Testis (tissue), 3 donors: Measurements from ENCODE around the gene CALR3. TPM values are rescaled to one million over a fixed set of nuclear protein-coding genes. Genes with fewer than 3 reads are reported as not detected.

Experiments used
- DNase-seq: peaks from one replicate; pipeline ENCODE4 v3.0.0-alpha.2; 2019
- H3K27ac ChIP-seq, 2 donors: fragments of 200-600 bp; sonication (generic); one replicate each; pipeline ENCODE4 v1.5.1; 2019
- H3K27me3 ChIP-seq: fragments of 200-600 bp; sonication (generic); one replicate; pipeline ENCODE4 v1.5.1; 2019
- H3K36me3 ChIP-seq: fragments of 200-600 bp; sonication (generic); one replicate; pipeline ENCODE4 v1.5.1; 2017; ENCODE audit warnings: low read depth; ENCODE audit errors: missing control alignments
- H3K4me1 ChIP-seq: fragments of 200-600 bp; sonication (generic); one replicate; pipeline ENCODE4 v1.5.1; 2019
- H3K4me3 ChIP-seq, 2 donors: fragments of 200-600 bp; sonication (generic); one replicate each; pipeline ENCODE4 v1.5.1; 2017 to 2019
- H3K9me3 ChIP-seq: fragments of 200-600 bp; sonication (generic); one replicate; pipeline ENCODE4 v1.5.1; 2017
- POLR2A ChIP-seq: fragments of 450-650 bp; IDR thresholded peaks from one replicate; pipeline ENCODE4 v1.6.1; 2017; ENCODE audit warnings: antibody characterized with exemption, mild to moderate bottlenecking, moderate library complexity
- WGBS, 2 donors: methylation state at CpG; one replicate each; pipeline ENCODE4 v1.1.5; 2018; 5-methylcytosine and 5-hydroxymethylcytosine counted together
- intact Hi-C: fragments of 100-400 bp; cut with DNase I; formaldehyde crosslinking; loops from one replicate; pipeline ENCODE4 v1.15.1; 2023; ENCODE audit warnings: low total_unique reads
- polyA plus RNA-seq: library from polyadenylated mRNA; stranded (reverse); fragments of 350-450 nt; fragmentation: Illumina TruSeq; extraction: RNeasy Lipid Tissue Mini Kit (QIAGEN cat#74804); gene quantifications from one replicate; pipeline ENCODE4 v1.2.3, GENCODE V29; 2014; ENCODE audit warnings: low read depth, low replicate concordance; ENCODE audit not compliant: insufficient read depth
- total RNA-seq, 2 donors: library from RNA; depleted of rRNA; stranded (reverse); fragments of >200 nt; gene quantifications; one replicate each; pipeline ENCODE4 v1.2.3, GENCODE V29; 2016
- TF ChIP-seq, protein P1 (sequence below), 3 experiments: fragments of 450-650 bp in 2 of 3; fragments of 200-600 bp in 1 of 3; sonication (generic) in 1 of 3; IDR thresholded peaks; one replicate each; pipeline ENCODE4 v1.5.1; 2016 to 2019; ENCODE audit warnings: antibody characterized with exemption in 3 of 3, mild to moderate bottlenecking in 2 of 3, moderate library complexity in 1 of 3

CALR3 gene
- total and polyA plus RNA-seq, 3 donors from 2014 or later = 40.6 to 102 (median 75.7) TPM

DNA sequence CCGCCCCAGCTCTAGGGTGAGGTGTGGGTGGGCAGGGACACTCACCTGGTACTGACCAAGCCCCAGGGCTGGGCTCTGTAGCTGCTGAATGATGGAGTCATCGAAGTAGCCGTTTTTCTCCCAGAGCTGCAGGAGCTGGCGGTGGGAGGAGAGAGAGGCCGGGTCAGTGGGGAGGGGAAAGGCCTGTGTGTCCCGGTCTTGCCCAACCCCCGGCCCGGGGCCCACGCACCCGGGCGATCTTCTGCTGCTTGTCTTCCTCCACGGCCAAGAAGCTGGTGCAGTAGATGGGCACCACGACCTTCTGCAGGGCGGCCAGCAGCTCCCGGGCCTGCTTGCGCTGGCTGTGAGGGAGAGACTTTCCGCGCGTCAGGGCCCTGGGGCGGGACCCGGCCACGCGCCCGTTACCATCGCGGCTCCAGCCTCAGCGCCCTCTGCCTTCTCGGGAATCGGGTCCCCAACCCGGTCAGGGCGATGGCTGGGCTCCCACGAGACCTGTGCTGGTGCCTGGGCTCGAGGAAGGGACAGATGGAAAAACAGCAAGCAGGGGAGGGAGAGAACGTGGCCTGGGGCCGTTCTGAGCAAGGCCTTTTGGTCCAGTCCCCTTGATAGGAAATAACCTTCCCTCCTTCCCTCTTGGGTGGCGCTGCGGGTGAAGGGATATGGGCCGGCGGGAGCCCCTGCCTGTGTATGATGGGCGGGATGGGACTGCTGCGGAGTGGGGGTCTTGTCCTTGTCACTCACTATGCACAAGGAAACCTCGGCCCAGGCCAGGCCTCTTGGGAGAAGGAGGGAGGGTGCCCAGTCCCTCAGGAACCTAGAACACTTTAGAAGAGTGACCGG, 34.8 kb upstream of the CALR3 start:
- Histone ChIP-seq H3K27ac (no peak overlapping the region), H3K27me3 (no peaks in the 10 kb centered on the region), H3K4me1 (no peaks in the 10 kb centered on the region), H3K4me3 (no peak overlapping the region), H3K36me3 (no peaks in the 10 kb centered on the region), H3K9me3 (no peaks in the 10 kb centered on the region)
- no peak for DNase-seq
- 88 to 91% methylated on average over 24 to 42 of the region's 43 CpGs for WGBS, 2 donors
- TF ChIP-seq, protein P1, sequence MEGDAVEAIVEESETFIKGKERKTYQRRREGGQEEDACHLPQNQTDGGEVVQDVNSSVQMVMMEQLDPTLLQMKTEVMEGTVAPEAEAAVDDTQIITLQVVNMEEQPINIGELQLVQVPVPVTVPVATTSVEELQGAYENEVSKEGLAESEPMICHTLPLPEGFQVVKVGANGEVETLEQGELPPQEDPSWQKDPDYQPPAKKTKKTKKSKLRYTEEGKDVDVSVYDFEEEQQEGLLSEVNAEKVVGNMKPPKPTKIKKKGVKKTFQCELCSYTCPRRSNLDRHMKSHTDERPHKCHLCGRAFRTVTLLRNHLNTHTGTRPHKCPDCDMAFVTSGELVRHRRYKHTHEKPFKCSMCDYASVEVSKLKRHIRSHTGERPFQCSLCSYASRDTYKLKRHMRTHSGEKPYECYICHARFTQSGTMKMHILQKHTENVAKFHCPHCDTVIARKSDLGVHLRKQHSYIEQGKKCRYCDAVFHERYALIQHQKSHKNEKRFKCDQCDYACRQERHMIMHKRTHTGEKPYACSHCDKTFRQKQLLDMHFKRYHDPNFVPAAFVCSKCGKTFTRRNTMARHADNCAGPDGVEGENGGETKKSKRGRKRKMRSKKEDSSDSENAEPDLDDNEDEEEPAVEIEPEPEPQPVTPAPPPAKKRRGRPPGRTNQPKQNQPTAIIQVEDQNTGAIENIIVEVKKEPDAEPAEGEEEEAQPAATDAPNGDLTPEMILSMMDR (IDR thresholded peaks at IDR 0.05) = no peak
- intact Hi-C loops = no loop called here

DNA sequence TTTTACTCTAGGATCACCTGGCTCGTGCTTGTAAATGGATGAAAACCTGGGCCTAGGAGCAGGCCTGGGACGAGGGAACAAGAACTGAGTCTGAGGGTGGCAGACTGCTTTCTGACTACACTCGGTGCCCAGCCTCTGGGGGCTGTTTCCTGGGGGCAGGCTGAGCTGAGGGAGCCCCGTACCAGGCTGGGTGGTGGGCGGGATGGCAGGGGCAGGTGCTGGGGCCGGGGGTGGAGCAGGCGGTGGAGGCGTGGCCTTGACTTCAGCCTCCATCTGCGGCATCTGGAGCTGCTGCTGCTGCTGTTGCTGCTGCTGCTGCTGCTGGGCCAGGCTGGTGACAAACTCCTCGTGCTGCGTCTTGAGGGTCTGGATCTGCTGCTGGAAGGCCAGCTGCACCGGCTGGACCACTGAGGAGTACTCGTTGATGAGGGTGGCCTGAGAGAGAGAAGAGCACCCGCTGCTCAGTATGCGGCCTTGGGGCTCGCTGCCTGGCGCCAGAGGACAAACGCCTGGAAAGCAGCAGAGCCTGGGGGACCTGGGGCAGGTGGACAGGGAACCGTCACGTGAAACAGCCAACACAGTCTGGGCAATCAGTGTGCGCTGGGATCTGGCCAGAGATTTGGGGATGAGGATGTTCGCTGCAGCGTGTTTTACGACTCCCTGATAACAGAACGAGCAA, 33.6 kb upstream of the CALR3 start:
- 84 to 87% methylated on average over 13 to 25 of the region's 25 CpGs for WGBS, 2 donors

DNA sequence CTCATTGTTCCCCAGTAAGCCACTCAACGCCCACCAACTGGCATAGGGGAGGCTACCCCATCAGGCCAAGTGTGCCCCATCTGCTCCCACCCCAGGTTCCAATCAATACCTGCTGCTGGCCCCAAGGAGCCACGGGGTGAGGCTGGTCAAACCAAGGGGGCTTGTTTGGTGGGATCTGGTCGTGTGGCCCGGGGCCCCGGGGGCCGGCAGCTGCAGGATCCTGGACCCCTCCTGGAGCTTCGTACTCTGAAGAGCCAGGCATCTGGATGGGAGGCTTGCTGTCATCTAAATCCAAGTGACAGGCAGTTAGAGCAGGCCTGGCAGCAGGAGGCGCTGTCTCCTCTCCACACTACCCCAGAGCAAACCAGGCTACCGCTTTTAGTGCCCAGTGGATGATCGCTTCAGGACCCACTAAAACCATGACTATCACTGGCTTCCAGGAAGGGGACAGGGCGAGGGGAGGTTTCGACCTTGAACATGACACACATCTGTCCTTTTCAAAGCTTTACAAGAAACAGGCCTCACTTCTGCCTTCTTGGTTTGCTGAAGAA, 32.1 kb upstream of the CALR3 start:
- intact Hi-C loops = no loop called here
- peak; percentile 50 for DNase-seq

More for the DNA sequence above, 33.6 kb upstream of the CALR3 start:
- H3K27ac ChIP-seq = no peak overlapping the region
- H3K4me3 ChIP-seq = no peak overlapping the region
- intact Hi-C loops = no loop called here
- H3K27me3 ChIP-seq = no peaks in the 10 kb centered on the region
- no peaks in the 10 kb centered on the region for H3K4me1 ChIP-seq
- DNase-seq = no peak
- no peaks in the 10 kb centered on the region for H3K9me3 ChIP-seq
- H3K36me3 ChIP-seq = no peaks in the 10 kb centered on the region
- no peak for TF ChIP-seq POLR2A
- TF ChIP-seq, protein P1 (IDR thresholded peaks at IDR 0.05) = no peak

DNA sequence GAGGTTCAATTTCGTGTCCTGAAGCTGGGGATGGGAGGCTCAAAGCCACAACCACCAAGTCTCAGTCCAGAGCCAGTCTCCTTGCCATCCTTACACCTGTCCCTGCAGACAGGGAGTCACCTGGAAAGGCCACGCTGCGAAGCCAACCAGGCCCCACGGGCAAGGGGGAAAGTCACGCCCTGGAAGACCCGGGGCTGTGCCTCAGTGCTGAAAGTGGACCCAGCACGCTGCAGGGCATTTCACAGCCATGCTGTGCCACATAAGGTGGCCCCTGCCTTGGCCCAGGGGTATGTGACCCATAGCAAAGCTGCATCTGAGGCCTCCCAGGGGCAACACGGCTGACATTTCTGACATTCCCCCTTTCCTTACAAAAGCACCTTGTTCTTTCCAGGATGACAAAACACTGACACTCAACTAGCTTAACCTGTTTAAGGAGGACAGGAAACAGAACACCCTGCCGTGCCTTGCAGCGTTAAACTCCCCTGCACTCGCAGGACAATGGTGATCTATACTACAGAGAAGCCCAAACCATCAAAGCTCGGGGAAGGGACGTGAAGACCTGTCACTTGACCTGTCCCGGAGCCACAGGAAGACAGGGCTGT, 31.5 kb upstream of the CALR3 start:
- 77 to 80% methylated on average over 10 to 12 of the region's 14 CpGs for WGBS, 2 donors
- H3K36me3 ChIP-seq = no peaks in the 10 kb centered on the region
- no peaks in the 10 kb centered on the region for H3K4me1 ChIP-seq
- H3K27ac ChIP-seq = no peak overlapping the region
- no peak for TF ChIP-seq POLR2A
- TF ChIP-seq, protein P1 (IDR thresholded peaks at IDR 0.05) = no peak
- no peaks in the 10 kb centered on the region for H3K9me3 ChIP-seq
- H3K4me3 ChIP-seq = no peak overlapping the region
- no peaks in the 10 kb centered on the region for H3K27me3 ChIP-seq
- no peak for DNase-seq
- intact Hi-C loops = no loop called here

More for the DNA sequence above, 32.1 kb upstream of the CALR3 start:
- no peak for TF ChIP-seq POLR2A
- TF ChIP-seq, protein P1 (IDR thresholded peaks at IDR 0.05) = peak in 1 of 3 experiments; percentile 24
- Histone ChIP-seq H3K27me3 (no peaks in the 10 kb centered on the region), H3K4me1 (no peaks in the 10 kb centered on the region), H3K9me3 (no peaks in the 10 kb centered on the region), H3K36me3 (no peaks in the 10 kb centered on the region), H3K27ac (no peak overlapping the region), H3K4me3 (no peak overlapping the region)
- WGBS, 2 donors = 86 to 89% methylated on average over 12 of the region's 12 CpGs
